SK-MEL-5 (cell line): Measurements from ENCODE around the gene SLA2. TPM values are rescaled to one million over a fixed set of nuclear protein-coding genes. Genes with fewer than 3 reads are reported as not detected.
"Not testable (repeated sequence)": the region's sequence is repeated elsewhere in the genome, so short reads cannot be mapped to it uniquely, and the experiment has no call there.

Experiments
- DNase-seq: peaks from one replicate; pipeline ENCODE4 v3.0.0-alpha.2; 2016; ENCODE audit warnings: low read depth, low spot score
- in situ Hi-C: cut with HindIII; loops from 2 replicates; pipeline ENCODE4 v1.10.0; 2016; ENCODE audit warnings: low sequenced_read_pairs, high pct_unique_total_duplicates, low pct_unique_long_range_greater_than_20kb
- polyA plus RNA-seq, 2 experiments: library from polyadenylated mRNA; depleted of rRNA; stranded (reverse); fragments of >200 nt; gene quantifications; 2 replicates each; pipeline ENCODE4 v1.2.3, GENCODE V29; 2015
- total RNA-seq: library from RNA; depleted of rRNA; stranded (reverse); fragments of >200 nt; shearing (Covaris generic); gene quantifications from 2 replicates; pipeline ENCODE4 v1.2.3, GENCODE V29; 2014; rRNA removed

Gene SLA2
- not detected in 2 replicates for total RNA-seq
- polyA plus RNA-seq (2015; cell fraction: cytosol; rRNA removed), result not detected in 2 replicates
- polyA plus RNA-seq (2015; cell fraction: nucleus; rRNA removed), result not detected in 2 replicates

DNA sequence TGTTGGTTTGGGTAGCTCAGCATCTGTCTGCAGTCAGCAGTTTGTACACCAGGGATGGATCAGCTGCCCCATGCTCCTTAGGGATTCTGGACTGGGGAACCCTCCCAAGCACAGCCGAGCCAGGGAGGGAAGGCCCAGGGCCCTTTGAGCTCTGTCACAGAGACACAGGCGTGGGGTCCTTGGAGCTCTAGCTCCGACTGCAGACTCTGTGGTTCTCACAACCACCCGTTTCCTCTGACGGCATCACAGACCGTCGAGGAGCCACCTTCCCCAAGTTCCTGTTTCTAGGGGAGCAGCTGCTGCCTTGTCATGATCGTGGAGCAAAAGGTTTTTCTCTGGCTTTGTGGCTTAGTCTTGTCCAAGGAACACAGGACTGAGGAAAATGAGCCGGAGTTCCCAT, at the start of gene SLA2:
SLA2 (minus strand) TSS at position 199 of the 400 bp plus-strand sequence. CDS start 4,861 bp downstream, outside the sequence.
- in situ Hi-C loops, result no loop called here
- no peak for DNase-seq

GRCh38 chr20:36695467-36695866, 49.5 kb upstream of the SLA2 start:
- in situ Hi-C loops, result not testable (repeated sequence)

GRCh38 chr20:36688630-36689029, 42.6 kb upstream of the SLA2 start:
- in situ Hi-C loops, result no loop called here
- DNase-seq, result no peak

More at GRCh38 chr20:36695467-36695866, 49.5 kb upstream of the SLA2 start:
- DNase-seq, result not testable (repeated sequence)

DNA sequence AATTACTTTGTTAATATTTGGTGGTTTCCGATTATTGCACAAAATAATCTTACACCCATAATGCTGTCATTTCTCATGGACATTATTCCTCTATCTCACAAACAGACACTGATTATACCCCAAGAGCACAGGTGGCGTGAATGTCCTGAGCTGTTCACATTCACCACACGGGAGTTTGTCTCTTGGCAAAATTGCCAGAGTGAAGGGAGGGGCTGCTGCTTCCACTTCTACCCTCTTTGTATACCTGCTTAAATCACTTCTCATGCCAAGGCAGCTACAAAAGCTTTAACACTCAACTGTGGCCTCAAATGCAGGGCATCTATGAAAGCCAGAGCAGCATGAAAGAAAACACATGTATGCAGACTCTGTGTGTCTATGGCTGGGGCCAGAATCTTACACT, 41.9 kb upstream of the SLA2 start:
- in situ Hi-C loops, result no loop called here
- no peak for DNase-seq

GRCh38 chr20:36686944-36687343, 40.9 kb upstream of the SLA2 start:
- no peak for DNase-seq
- in situ Hi-C loops, result no loop called here

DNA sequence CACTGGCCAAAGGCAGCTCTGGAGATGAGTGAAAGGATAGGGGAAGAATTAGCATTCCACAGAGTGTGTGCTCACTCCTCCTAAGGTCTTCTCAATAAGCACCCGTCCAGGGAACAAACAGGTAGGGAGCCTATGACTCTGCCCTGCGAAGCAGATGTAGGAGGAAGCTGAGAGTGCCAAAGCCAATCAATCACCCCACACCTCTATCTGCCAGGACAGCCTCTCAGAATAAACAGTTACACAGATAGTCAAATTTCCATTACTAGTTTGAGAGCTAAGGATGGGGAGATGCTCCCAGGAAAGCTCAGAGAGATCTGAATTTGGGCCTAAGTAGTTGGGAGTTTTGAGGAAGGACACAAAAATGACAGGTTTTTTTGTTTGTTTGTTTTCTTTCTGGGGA, 40.5 kb upstream of the SLA2 start:
- DNase-seq, result no peak
- in situ Hi-C loops, result no loop called here

DNA sequence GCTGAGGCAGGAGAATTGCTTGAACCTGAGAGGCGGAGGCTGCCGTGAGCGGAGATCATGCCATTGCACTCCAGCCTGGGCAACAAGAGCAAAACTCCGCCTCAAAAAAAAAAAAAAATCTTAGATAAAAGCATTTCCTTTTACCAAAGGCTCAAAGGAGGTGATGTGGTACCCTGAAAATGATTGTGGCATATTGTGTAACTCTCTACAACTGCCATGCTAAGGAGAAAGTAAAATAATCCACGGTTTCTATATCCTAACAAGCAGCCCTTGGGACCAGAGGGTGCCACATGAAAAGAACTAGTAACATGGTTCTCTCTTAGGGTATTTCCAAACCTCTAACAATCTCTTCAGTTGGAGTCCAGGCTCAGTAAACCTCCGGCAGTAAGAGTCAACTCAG, 38.8 kb upstream of the SLA2 start:
- in situ Hi-C loops, result no loop called here
- DNase-seq, result no peak

- in situ Hi-C loops, result no loop called here
- DNase-seq, result no peak
Observed at GRCh38 chr20:36682311-36682710, 36.3 kb upstream of the SLA2 start.

GRCh38 chr20:36677422-36677771, 31.4 kb upstream of the SLA2 start:
- DNase-seq, result no peak
- in situ Hi-C loops, result no loop called here

- no peak for DNase-seq
- in situ Hi-C loops, result no loop called here
Observed at GRCh38 chr20:36676701-36677421, 30.9 kb upstream of the SLA2 start.

- in situ Hi-C loops, DNase-seq: not testable (repeated sequence)
Observed at GRCh38 chr20:36675545-36675944, 29.5 kb upstream of the SLA2 start.

- in situ Hi-C loops, result no loop called here
- no peak for DNase-seq
Observed at GRCh38 chr20:36672991-36673390, 27.0 kb upstream of the SLA2 start.

- in situ Hi-C loops, result no loop called here
- no peak for DNase-seq
Observed at GRCh38 chr20:36670665-36671357, 24.8 kb upstream of the SLA2 start.

DNA sequence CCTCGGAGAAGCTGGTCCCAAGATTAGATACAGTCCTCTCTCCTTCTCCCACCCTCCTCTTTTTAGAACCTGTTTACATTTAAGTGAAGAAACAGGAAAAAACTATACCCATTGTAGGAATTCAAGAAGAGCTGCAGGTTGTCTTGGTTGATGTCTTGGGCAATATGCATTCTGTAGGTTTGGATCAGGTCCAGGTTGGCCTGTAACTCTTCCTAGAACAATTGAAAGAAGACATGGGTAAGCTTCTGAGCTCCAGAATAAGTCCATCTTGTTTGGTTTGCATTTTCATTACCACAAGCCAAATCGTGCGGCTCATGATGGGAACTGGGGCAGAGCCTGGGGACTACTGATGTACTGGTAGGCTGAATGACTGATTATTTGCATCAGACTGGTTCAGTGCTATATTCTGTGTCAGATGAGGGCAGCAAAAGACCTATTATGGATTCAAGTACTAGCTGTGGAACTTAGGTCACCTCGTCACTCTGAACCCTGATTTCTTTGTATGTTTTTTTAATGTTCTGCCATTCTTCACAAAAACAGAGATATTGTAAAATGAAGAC, 20.3 kb upstream of the SLA2 start:
- in situ Hi-C loops, result no loop called here
- DNase-seq, result peak; percentile 44

- in situ Hi-C loops, result no loop called here
- DNase-seq, result no peak
Observed at GRCh38 chr20:36663031-36663430, 17.0 kb upstream of the SLA2 start.

DNA sequence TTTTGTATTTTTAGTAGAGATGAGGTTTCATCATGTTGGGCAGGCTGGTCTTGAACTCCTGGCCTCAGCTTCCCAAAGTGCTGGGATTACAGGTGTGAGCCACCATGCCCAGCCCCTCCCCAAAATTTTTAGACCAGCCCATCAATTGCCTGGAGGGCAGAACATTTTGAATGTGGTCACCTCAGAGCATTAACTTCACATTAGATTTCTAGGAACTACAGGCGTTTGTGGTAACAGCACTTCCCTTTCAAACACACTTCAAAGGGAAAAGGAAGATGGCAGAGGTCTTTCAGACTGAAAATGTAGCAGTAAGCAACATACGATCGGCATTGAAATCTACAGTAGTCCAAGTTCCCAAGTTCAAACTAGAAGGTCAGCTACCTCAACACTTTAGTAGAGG, 12.3 kb upstream of the SLA2 start:
- in situ Hi-C loops, result no loop called here
- no peak for DNase-seq

DNA sequence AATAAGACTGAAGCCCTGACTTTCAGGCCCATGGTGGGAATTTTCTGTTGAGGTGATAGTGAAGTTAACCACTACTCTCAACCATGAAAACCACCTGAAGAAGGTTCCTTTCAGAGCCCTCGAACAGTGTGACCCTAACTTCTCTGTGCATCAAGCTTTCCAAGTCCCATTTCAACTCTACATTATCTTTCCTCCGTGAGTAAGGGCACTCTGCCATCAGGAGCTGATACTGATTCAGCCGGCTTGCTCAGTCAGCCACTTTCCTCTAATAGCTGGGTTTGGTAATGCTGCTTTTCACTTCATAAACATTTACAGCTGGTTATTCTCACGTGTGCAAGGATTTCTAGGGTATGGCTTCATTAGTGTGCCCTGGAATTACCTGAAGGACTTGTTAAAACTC, 10.7 kb upstream of the SLA2 start:
- no peak for DNase-seq
- in situ Hi-C loops, result no loop called here

DNA sequence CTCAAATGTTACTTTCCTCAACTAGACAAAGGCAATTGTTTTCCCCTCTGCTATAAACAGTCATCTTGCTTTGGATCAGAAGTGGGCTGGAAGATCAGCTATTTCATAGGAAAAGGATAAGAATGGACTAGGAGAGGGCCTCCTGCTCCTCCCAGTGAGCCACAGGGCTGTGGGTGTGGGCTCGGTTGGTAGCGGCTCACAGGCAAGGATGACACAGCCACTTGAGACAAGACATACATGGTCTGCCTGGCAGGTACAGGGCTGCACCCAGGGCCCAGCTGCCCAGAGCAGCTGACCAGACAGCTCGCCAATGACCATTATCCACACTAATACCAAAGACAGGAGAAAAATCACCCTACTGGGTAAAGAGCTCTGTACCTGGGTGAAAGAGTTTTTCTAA, 9.0 kb upstream of the SLA2 start:
- DNase-seq, result no peak
- in situ Hi-C loops, result no loop called here

DNA sequence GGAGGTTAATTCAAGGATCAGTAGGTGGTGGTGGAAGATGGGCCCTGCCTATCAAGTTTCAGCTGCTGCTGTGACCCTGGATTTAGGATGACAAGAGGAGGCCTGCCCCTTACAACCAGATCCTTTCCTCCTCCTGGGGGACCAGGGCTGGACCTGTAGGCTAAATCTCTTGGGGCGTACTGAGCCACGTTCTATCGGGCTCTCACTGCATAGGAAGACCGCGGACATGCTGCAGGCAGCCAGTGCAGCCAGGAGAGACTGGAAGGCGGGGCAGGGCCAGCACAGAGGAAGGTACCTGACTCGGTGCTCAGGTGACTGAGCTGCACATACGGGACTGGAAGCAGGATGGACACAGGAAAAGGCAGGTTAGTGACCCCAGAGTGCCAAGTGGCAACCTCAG, 8.5 kb upstream of the SLA2 start:
- in situ Hi-C loops, result no loop called here
- no peak for DNase-seq
